Ammon's horn (tissue), 1 donor: ENCODE measurements around the gene PCDHGA10.
A peak's percentile ranks its signal among the peaks of the same experiment; 100 is the strongest.
"Not testable (repeated sequence)": the region's sequence is repeated elsewhere in the genome, so short reads cannot be mapped to it uniquely, and the experiment has no call there.

ENCODE experiments used
- DNase-seq: peaks from one replicate; pipeline ENCODE4 v3.0.0-alpha.2; 2016; ENCODE audit warnings: low spot score

PCDHGA10 gene

GRCh38 chr5:141392429-141393198 lies 20.2 kb upstream of the PCDHGA10 start, which contains the start of gene PCDHGA8:
PCDHGA8 (plus strand) TSS chr5:141392633; CDS start chr5:141392814, 181 bp downstream.
- DNase-seq: no peak

GRCh38 chr5:141393267-141393666 lies 19.5 kb upstream of the PCDHGA10 start:
- DNase-seq: no peak

- DNase-seq: not testable (repeated sequence)
These were observed 18.2 kb upstream of the PCDHGA10 start for GRCh38 chr5:141394401-141395187.

GRCh38 chr5:141397756-141398551 lies 14.8 kb upstream of the PCDHGA10 start, which contains the start of gene PCDHGB5:
PCDHGB5 (plus strand) TSS chr5:141397947; CDS start chr5:141398128, 181 bp downstream.
- DNase-seq: not testable (repeated sequence)

- DNase-seq: no peak
These were observed 14.2 kb upstream of the PCDHGA10 start for GRCh38 chr5:141398608-141399007.

GRCh38 chr5:141399555-141400258 lies 13.1 kb upstream of the PCDHGA10 start:
- DNase-seq: no peak

GRCh38 chr5:141402553-141403243 lies 10.1 kb upstream of the PCDHGA10 start, which contains the start of gene PCDHGA9:
PCDHGA9 (plus strand) TSS chr5:141402778; CDS start chr5:141402953, 175 bp downstream.
- peak; percentile 11 for DNase-seq

- DNase-seq: no peak
These were observed 9.4 kb upstream of the PCDHGA10 start for GRCh38 chr5:141403387-141403786.

GRCh38 chr5:141407790-141408505 lies 4.8 kb upstream of the PCDHGA10 start, which contains the start of gene PCDHGB6:
PCDHGB6 (plus strand) TSS chr5:141408021; CDS start chr5:141408203, 182 bp downstream.
- not testable (repeated sequence) for DNase-seq

GRCh38 chr5:141409598-141410306 lies 3.0 kb upstream of the PCDHGA10 start:
- no peak for DNase-seq

- DNase-seq: no peak
These were observed 1.2 kb upstream of the PCDHGA10 start for GRCh38 chr5:141411575-141411974.

GRCh38 chr5:141413540-141414069 lies 818 bp downstream of the PCDHGA10 start:
- DNase-seq: no peak

- not testable (repeated sequence) for DNase-seq
These were observed 1.9 kb downstream of the PCDHGA10 start for GRCh38 chr5:141414548-141415274.

GRCh38 chr5:141415275-141415618 lies 2.5 kb downstream of the PCDHGA10 start:
- DNase-seq: not testable (repeated sequence)

GRCh38 chr5:141417494-141418172 lies 4.8 kb downstream of the PCDHGA10 start, which contains the start of gene PCDHGB7:
PCDHGB7 (plus strand) TSS chr5:141417677; CDS start chr5:141417860, 183 bp downstream.
- peak; percentile 51 for DNase-seq

GRCh38 chr5:141419074-141419880 lies 6.5 kb downstream of the PCDHGA10 start:
- no peak for DNase-seq
